Fibroblast of mammary gland (primary cell): ENCODE data around the gene PIN4.
A peak's percentile ranks its signal among the peaks of the same experiment; 100 is the strongest.

ENCODE experiments used
- DNase-seq: peaks from one replicate; pipeline ENCODE4 v3.0.0-alpha.2; 2010; ENCODE audit warnings: low read depth
- H3K4me3 ChIP-seq: 2 replicates; pipeline ENCODE4 v1.5.1; 2011; ENCODE audit warnings: low read depth, mild to moderate bottlenecking, low read length, moderate library complexity; ENCODE audit not compliant: control insufficient read depth
- CTCF ChIP-seq: conservative IDR thresholded peaks from 2 replicates; pipeline ENCODE4 v1.5.1; 2011; ENCODE audit warnings: low read depth, low read length, inconsistent platforms; ENCODE audit not compliant: control insufficient read depth, insufficient read depth

Gene PIN4

GRCh38 chrX:72201836-72202536, 20.4 kb downstream of the PIN4 start:
- H3K4me3 ChIP-seq = no peak overlapping the region
- TF ChIP-seq CTCF = no peak
- DNase-seq = peak; percentile 80

- no peak for DNase-seq
- no peak for TF ChIP-seq CTCF
- H3K4me3 ChIP-seq = no peak overlapping the region
These were observed 21.3 kb downstream of the PIN4 start for GRCh38 chrX:72202792-72203401.

- no peak overlapping the region for H3K4me3 ChIP-seq
- no peak for TF ChIP-seq CTCF
- no peak for DNase-seq
These were observed 21.9 kb downstream of the PIN4 start for GRCh38 chrX:72203421-72203820.

- no peak for DNase-seq
- TF ChIP-seq CTCF = no peak
- H3K4me3 ChIP-seq = no peak overlapping the region
These were observed 24.1 kb downstream of the PIN4 start for GRCh38 chrX:72205706-72206105.

- no peak for DNase-seq
- H3K4me3 ChIP-seq = no peak overlapping the region
- TF ChIP-seq CTCF = no peak
These were observed 25.8 kb downstream of the PIN4 start for GRCh38 chrX:72207366-72207765.

GRCh38 chrX:72208126-72208800, 26.7 kb downstream of the PIN4 start:
- TF ChIP-seq CTCF = no peak
- DNase-seq = peak; percentile 45
- H3K4me3 ChIP-seq = no peak overlapping the region
